Liver (tissue), 9 donors: ENCODE data around the gene IL22RA1. TPM values are rescaled to one million over a fixed set of nuclear protein-coding genes. Genes with fewer than 3 reads are reported as not detected.

Source experiments
- DNase-seq: peaks from one replicate; pipeline ENCODE4 v3.0.0-alpha.2; 2017; ENCODE audit warnings: low spot score
- H3K27ac ChIP-seq, 2 donors: one replicate each; pipeline ENCODE4 v1.7.0; 2013; ENCODE audit warnings: inconsistent platforms in 2 of 2, low read length in 2 of 2, control low read depth in 1 of 2, low read depth in 1 of 2, mild to moderate bottlenecking in 1 of 2
- H3K27me3 ChIP-seq, 4 donors: one replicate each; pipeline versions ENCODE4 v1.6.1 to v1.7.0; 2013; ENCODE audit warnings: low read length in 3 of 4, inconsistent platforms in 1 of 4, mild to moderate bottlenecking in 1 of 4, moderate library complexity in 1 of 4; ENCODE audit not compliant: control insufficient read depth in 4 of 4, insufficient read depth in 4 of 4
- H3K36me3 ChIP-seq, 4 donors: one replicate each; pipeline versions ENCODE4 v1.6.1 to v1.7.0; 2013; ENCODE audit warnings: low read length in 3 of 4, mild to moderate bottlenecking in 3 of 4, low read depth in 1 of 4, moderate library complexity in 1 of 4; ENCODE audit not compliant: control insufficient read depth in 4 of 4, insufficient read depth in 3 of 4
- H3K4me1 ChIP-seq, 4 donors: one replicate each; pipeline versions ENCODE4 v1.6.1 to v1.7.0; 2013; ENCODE audit warnings: low read length in 3 of 4, mild to moderate bottlenecking in 3 of 4, moderate library complexity in 1 of 4; ENCODE audit not compliant: control insufficient read depth in 4 of 4, insufficient read depth in 4 of 4
- H3K4me3 ChIP-seq, 3 donors: one replicate each; pipeline versions ENCODE4 v1.6.1 to v1.7.0; 2013; ENCODE audit warnings: low read length in 3 of 3, control low read depth in 1 of 3, low read depth in 1 of 3, mild to moderate bottlenecking in 1 of 3
- H3K9ac ChIP-seq, 2 donors: one replicate each; pipeline ENCODE4 v1.7.0; 2013; ENCODE audit warnings: low read length in 2 of 2, mild to moderate bottlenecking in 2 of 2, moderate library complexity in 2 of 2, control low read depth in 1 of 2, low read depth in 1 of 2
- H3K9me3 ChIP-seq, 4 donors: one replicate each; pipeline versions ENCODE4 v1.6.1 to v1.7.0; 2013; ENCODE audit warnings: low read length in 3 of 4; ENCODE audit not compliant: control insufficient read depth in 4 of 4
- CTCF ChIP-seq: fragments of 150-350 bp; IDR thresholded peaks from 2 replicates; pipeline ENCODE4 v1.5.1; 2017; ENCODE audit warnings: improper control_type of control experiment, low read depth, low read length; ENCODE audit not compliant: missing input control
- EGR1 ChIP-seq, 2 donors: IDR thresholded peaks; 2 replicates each; pipeline ENCODE4 v1.6.1; 2016 to 2018; ENCODE audit warnings: antibody characterized with exemption in 2 of 2, low read depth in 2 of 2
- FOXA1 ChIP-seq: IDR thresholded peaks from 2 replicates; pipeline ENCODE4 v1.6.1; 2016; ENCODE audit warnings: antibody characterized with exemption
- FOXA2 ChIP-seq: IDR thresholded peaks from 2 replicates; pipeline ENCODE4 v1.6.1; 2016; ENCODE audit warnings: antibody characterized with exemption
- GABPA ChIP-seq, 2 donors: IDR thresholded peaks in 1 of 2; conservative IDR thresholded peaks in 1 of 2; 2 replicates each; pipeline ENCODE4 v1.6.1; 2016; ENCODE audit warnings: antibody characterized with exemption in 2 of 2, mild to moderate bottlenecking in 1 of 2, moderate library complexity in 1 of 2
- HNF4A ChIP-seq, 2 donors: conservative IDR thresholded peaks; 2 replicates each; pipeline ENCODE4 v1.6.1; 2016; ENCODE audit warnings: antibody characterized with exemption in 2 of 2, mild to moderate bottlenecking in 2 of 2
- HNF4G ChIP-seq: IDR thresholded peaks from 2 replicates; pipeline ENCODE4 v1.6.1; 2016; ENCODE audit warnings: antibody characterized with exemption
- JUND ChIP-seq, 2 donors: IDR thresholded peaks; 2 replicates each; pipeline ENCODE4 v1.6.1; 2016; ENCODE audit warnings: antibody characterized with exemption in 2 of 2
- MAX ChIP-seq: IDR thresholded peaks from 2 replicates; pipeline ENCODE4 v1.6.1; 2016; ENCODE audit warnings: antibody characterized with exemption
- NR2F2 ChIP-seq: IDR thresholded peaks from 2 replicates; pipeline ENCODE4 v1.6.1; 2016; ENCODE audit warnings: antibody characterized with exemption
- RAD21 ChIP-seq, 2 donors: IDR thresholded peaks; 2 replicates each; pipeline ENCODE4 v1.6.1; 2016; ENCODE audit warnings: antibody characterized with exemption in 2 of 2, mild to moderate bottlenecking in 2 of 2
- REST ChIP-seq: IDR thresholded peaks from 2 replicates; pipeline ENCODE4 v1.6.1; 2016; ENCODE audit warnings: antibody characterized with exemption, mild to moderate bottlenecking
- RXRA ChIP-seq, 2 donors: IDR thresholded peaks; 2 replicates each; pipeline ENCODE4 v1.6.1; 2017 to 2018; ENCODE audit warnings: antibody characterized with exemption in 2 of 2, mild to moderate bottlenecking in 1 of 2
- TAF1 ChIP-seq: conservative IDR thresholded peaks from 2 replicates; pipeline ENCODE4 v1.6.1; 2016; ENCODE audit warnings: antibody characterized with exemption, mild to moderate bottlenecking
- WGBS: extraction: QIAGEN DNeasy Blood & Tissue Kit; methylation state at CpG from one replicate; pipeline ENCODE4 v1.1.7; 2013; 5-methylcytosine and 5-hydroxymethylcytosine counted together
- polyA plus RNA-seq, 2 donors: library from polyadenylated mRNA; stranded (reverse) in 1 of 2; unstranded in 1 of 2; fragments of 200-250 nt in 1 of 2; fragments of >200 nt in 1 of 2; fragmentation: Nextera tagmentation in 1 of 2; extraction: Ambion mirVana in 1 of 2; gene quantifications; one replicate each; pipeline versions ENCODE4 v1.2.1 to v1.2.3, GENCODE V29; 2013 to 2015
- total RNA-seq, 2 donors: library from RNA; depleted of rRNA; stranded (reverse); fragments of >200 nt; gene quantifications; one replicate each; pipeline ENCODE4 v1.2.3, GENCODE V29; 2014
- donor health status: healthy.
- donor health status: healthy.
- donor health status: healthy.
- donor health status: healthy.
- donor health status: healthy.

The IL22RA1 gene
- total and polyA plus RNA-seq, 4 donors, result 2.1 to 4.5 (median 3.4) TPM

- WGBS, result 93% methylated on average over 15 of the region's 15 CpGs
- Histone ChIP-seq H3K4me3 (no peak overlapping the region), H3K27ac (no peak overlapping the region), H3K9ac (no peak overlapping the region), H3K36me3 (peaks cover 0 to 13% (median 0%) of the 10 kb centered on the region in 4 donors), H3K4me1 (peaks cover 4 to 12% (median 10%) of the 10 kb centered on the region in 4 donors), H3K27me3 (no peaks in the 10 kb centered on the region), H3K9me3 (no peaks in the 10 kb centered on the region)
- no peak for DNase-seq
- TF ChIP-seq JUND (IDR thresholded peaks at IDR 0.05), result no peak
- no peak for TF ChIP-seq GABPA (IDR thresholded peaks at IDR 0.05 in 1 of 2, conservative IDR thresholded peaks at IDR 0.05 in 1 of 2)
- no peak for TF ChIP-seq RXRA (IDR thresholded peaks at IDR 0.05)
- TF ChIP-seq TAF1, result no peak
- no peak for TF ChIP-seq CTCF
- no peak for TF ChIP-seq MAX
- TF ChIP-seq FOXA2, result no peak
- TF ChIP-seq FOXA1, result no peak
These were observed 5.9 kb downstream of the IL22RA1 start for GRCh38 chr1:24136956-24137539.

GRCh38 chr1:24134376-24134775 is 8.6 kb downstream of the IL22RA1 start:
- H3K27me3 ChIP-seq, result no peaks in the 10 kb centered on the region
- no peak for DNase-seq
- no peak overlapping the region for H3K9ac ChIP-seq
- H3K9me3 ChIP-seq, result peaks cover 0 to 7% (median 0%) of the 10 kb centered on the region in 4 donors
- TF ChIP-seq CTCF (no peak), EGR1 (IDR thresholded peaks at IDR 0.05; ENCODE audit: low read depth in 2 of 2) (no peak), JUND (IDR thresholded peaks at IDR 0.05) (no peak), RXRA (IDR thresholded peaks at IDR 0.05) (no peak), HNF4G (no peak), REST (no peak), FOXA2 (no peak), NR2F2 (no peak), RAD21 (IDR thresholded peaks at IDR 0.05) (no peak), FOXA1 (no peak), HNF4A (conservative IDR thresholded peaks at IDR 0.05) (no peak)
- H3K27ac ChIP-seq, result no peak overlapping the region
- H3K36me3 ChIP-seq, result peaks cover 0 to 13% (median 0%) of the 10 kb centered on the region in 4 donors
- no peaks in the 10 kb centered on the region for H3K4me1 ChIP-seq
- WGBS, result 92% methylated on average over 3 of the region's 3 CpGs
- no peak overlapping the region for H3K4me3 ChIP-seq
